ENCODE results near the gene RNF220. TPM values are rescaled to one million over a fixed set of nuclear protein-coding genes. Genes with fewer than 3 reads are reported as not detected.

Gene RNF220
- total RNA-seq, 4 donors from 2014 or later: 112 to 134 (median 132) TPM

- Histone ChIP-seq H3K4me3 (peak overlapping the region; percentile 60 to 69), H3K4me1 (peaks cover 0 to 46% (median 12%) of the 10 kb centered on the region in 3 donors), H3K27me3 (no peaks in the 10 kb centered on the region), H3K36me3 (peaks cover 0 to 25% of the 10 kb centered on the region in 2 donors), H3K27ac (peak overlapping the region; percentile 87 to 96 (median 92)), H3K9me3 (no peaks in the 10 kb centered on the region)
- ATAC-seq: no peak
- WGBS, 2 donors (ENCODE audit: low coverage in 1 of 2): 35% methylated on average over 2 of the region's 8 CpGs; no CpG with 5 or more reads in 1 of the 2 donors
- TF ChIP-seq POLR2A (IDR thresholded peaks at IDR 0.05) (no peak), POLR2AphosphoS5 (IDR thresholded peaks at IDR 0.05) (no peak), EP300 (IDR thresholded peaks at IDR 0.05) (no peak)
- TF ChIP-seq, protein P1, sequence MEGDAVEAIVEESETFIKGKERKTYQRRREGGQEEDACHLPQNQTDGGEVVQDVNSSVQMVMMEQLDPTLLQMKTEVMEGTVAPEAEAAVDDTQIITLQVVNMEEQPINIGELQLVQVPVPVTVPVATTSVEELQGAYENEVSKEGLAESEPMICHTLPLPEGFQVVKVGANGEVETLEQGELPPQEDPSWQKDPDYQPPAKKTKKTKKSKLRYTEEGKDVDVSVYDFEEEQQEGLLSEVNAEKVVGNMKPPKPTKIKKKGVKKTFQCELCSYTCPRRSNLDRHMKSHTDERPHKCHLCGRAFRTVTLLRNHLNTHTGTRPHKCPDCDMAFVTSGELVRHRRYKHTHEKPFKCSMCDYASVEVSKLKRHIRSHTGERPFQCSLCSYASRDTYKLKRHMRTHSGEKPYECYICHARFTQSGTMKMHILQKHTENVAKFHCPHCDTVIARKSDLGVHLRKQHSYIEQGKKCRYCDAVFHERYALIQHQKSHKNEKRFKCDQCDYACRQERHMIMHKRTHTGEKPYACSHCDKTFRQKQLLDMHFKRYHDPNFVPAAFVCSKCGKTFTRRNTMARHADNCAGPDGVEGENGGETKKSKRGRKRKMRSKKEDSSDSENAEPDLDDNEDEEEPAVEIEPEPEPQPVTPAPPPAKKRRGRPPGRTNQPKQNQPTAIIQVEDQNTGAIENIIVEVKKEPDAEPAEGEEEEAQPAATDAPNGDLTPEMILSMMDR (IDR thresholded peaks at IDR 0.05): no peak
Measured at GRCh38 chr1:44631333-44631646, 226.2 kb downstream of the RNF220 start.

DNA sequence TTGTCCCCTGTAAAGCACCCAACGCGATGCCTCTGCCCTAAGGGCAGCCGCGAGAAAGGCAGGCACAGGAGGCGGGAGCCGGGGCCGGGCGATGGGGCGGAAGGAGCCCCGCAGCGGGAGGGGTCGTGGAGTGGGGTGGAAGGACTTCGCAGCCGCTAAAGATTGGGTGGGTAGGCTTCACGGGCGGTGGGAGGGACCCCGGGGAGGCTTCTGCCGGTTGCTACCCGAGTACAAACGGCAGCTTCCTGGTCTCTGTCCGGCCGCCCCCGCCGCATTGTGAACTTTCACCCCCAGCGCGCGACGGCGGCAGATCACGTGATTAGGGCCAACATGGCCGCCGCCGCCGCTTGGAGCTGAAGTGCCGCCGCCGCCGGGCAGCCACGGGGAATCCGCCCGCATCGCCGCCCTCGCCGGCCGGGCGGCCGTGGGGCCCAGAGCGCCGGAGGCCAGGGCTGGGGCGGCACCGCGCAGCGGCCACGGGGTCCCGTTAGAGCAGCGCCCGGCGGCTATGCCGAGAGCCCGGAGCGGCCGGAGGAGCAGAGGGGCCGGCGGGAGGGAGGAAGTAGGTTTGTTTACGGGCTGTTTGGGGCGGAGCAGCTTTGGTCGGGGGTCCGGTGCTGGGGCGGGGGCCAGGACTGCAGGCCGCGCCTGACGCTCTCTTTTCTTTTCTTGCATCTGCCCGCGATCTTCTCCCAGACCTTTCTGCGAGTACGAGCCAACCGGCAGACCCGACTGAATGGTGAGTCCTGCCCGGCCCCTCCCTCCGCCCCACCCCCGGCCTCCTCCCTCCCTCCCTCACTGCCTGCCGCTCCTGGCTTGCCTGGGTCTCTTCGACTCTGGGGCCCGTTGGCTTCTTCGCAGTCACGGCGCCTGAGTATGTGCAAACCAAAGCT lies 226.8 kb downstream of the RNF220 start:
- Histone ChIP-seq H3K27ac (peak overlapping the region; percentile 87 to 96 (median 92)), H3K9me3 (no peaks in the 10 kb centered on the region), H3K36me3 (peaks cover 0 to 31% of the 10 kb centered on the region in 2 donors), H3K4me3 (peak overlapping the region; percentile 60 to 69), H3K27me3 (no peaks in the 10 kb centered on the region), H3K4me1 (peaks cover 0 to 52% (median 12%) of the 10 kb centered on the region in 3 donors)
- TF ChIP-seq EP300 (IDR thresholded peaks at IDR 0.05) (no peak), POLR2AphosphoS5 (IDR thresholded peaks at IDR 0.05) (peak; percentile 90), POLR2A (IDR thresholded peaks at IDR 0.05) (peak; percentile 83 to 92)
- TF ChIP-seq, protein P1 (IDR thresholded peaks at IDR 0.05): peak in 1 of 4 experiments; percentile 7
- 0 to 4% methylated on average over 10 to 15 of the region's 88 CpGs for WGBS, 2 donors (ENCODE audit: low coverage in 1 of 2)
- peak; percentile 90 for ATAC-seq

GRCh38 chr1:44632598-44632997 lies 227.5 kb downstream of the RNF220 start:
- Histone ChIP-seq H3K36me3 (peaks cover 0 to 38% of the 10 kb centered on the region in 2 donors), H3K27ac (peak overlapping the region; percentile 19 to 94 (median 88)), H3K9me3 (no peaks in the 10 kb centered on the region), H3K27me3 (no peaks in the 10 kb centered on the region), H3K4me3 (peak overlapping the region; percentile 60 to 69), H3K4me1 (peaks cover 0 to 58% (median 12%) of the 10 kb centered on the region in 3 donors)
- WGBS, 2 donors (ENCODE audit: low coverage in 1 of 2): 9% methylated on average over 7 of the region's 9 CpGs; no CpG with 5 or more reads in 1 of the 2 donors
- no peak for ATAC-seq
- TF ChIP-seq, protein P1 (IDR thresholded peaks at IDR 0.05): no peak
- no peak for TF ChIP-seq POLR2AphosphoS5 (IDR thresholded peaks at IDR 0.05)
- no peak for TF ChIP-seq POLR2A (IDR thresholded peaks at IDR 0.05)
- TF ChIP-seq EP300 (IDR thresholded peaks at IDR 0.05): no peak

GRCh38 chr1:44634606-44635189 lies 229.6 kb downstream of the RNF220 start:
- peaks cover 0 to 64% (median 12%) of the 10 kb centered on the region in 3 donors for H3K4me1 ChIP-seq

More at GRCh38 chr1:44634606-44635189, 229.6 kb downstream of the RNF220 start:
- peaks cover 0 to 59% of the 10 kb centered on the region in 2 donors for H3K36me3 ChIP-seq
- H3K27me3 ChIP-seq: no peaks in the 10 kb centered on the region
- no peak for ATAC-seq
- H3K4me3 ChIP-seq: no peak overlapping the region
- H3K27ac ChIP-seq: no peak overlapping the region
- no peaks in the 10 kb centered on the region for H3K9me3 ChIP-seq
- TF ChIP-seq EP300 (IDR thresholded peaks at IDR 0.05) (no peak), POLR2AphosphoS5 (IDR thresholded peaks at IDR 0.05) (no peak), POLR2A (IDR thresholded peaks at IDR 0.05) (no peak)
- TF ChIP-seq, protein P1 (IDR thresholded peaks at IDR 0.05): no peak
- WGBS, 2 donors (ENCODE audit: low coverage in 1 of 2): 80% methylated on average over 1 of the region's 3 CpGs; no CpG with 5 or more reads in 1 of the 2 donors
